GM21737 (cell line): ENCODE data around the gene PRKACG.
"Not testable (repeated sequence)": the region's sequence is repeated elsewhere in the genome, so short reads cannot be mapped to it uniquely, and the experiment has no call there.

Experiments used
- ATAC-seq: cut with Tn5 transposase; IDR thresholded peaks from one replicate; pipeline ENCODE4 v1.9.1; 2021; ENCODE audit warnings: mild to moderate bottlenecking, moderate library complexity; ENCODE audit not compliant: unreplicated experiment

The PRKACG gene

DNA sequence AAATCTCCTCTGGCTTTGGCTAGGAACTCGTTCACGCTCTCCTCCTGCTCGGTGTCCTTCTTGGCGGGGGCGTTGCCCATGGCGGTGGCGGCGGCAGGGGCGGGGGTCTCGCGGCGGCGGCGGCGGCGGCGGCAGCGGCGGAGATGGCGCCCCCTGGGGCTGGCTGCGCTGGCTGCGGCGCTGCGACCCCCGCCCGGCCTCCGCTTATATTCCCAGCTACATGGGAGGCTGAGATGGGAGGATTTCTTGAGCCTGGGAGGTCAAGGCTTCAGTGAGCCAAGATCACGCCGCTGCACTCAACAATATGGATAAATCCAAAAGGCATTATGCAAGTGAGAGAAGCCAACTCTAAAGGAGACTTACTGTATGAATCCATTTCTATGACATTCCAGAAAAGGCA, at the start of gene PRKACG:
PRKACG (minus strand) TSS at position 101 of the 400 bp plus-strand sequence; CDS start at position 80, 21 bp downstream.
- ATAC-seq, result no peak

DNA sequence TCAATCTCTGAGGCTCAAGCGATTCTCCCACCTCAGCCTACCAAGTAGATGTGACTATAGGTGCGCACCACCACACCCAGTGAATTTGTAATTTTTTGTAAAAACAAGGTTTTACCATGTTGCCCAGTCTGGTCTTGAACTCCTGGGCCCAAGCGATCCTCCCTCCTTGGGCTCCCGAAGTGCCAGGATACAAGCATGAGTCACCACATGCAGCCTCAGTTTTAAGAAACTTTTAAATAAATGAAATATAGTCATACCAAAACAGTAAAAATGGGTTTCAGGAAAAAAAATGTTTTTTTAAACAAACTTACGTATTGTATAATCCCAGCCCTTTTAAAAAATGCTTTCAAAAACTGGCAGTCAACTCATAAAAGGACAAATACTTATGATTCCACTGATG, 48.3 kb upstream of the PRKACG start:
- no peak for ATAC-seq

DNA sequence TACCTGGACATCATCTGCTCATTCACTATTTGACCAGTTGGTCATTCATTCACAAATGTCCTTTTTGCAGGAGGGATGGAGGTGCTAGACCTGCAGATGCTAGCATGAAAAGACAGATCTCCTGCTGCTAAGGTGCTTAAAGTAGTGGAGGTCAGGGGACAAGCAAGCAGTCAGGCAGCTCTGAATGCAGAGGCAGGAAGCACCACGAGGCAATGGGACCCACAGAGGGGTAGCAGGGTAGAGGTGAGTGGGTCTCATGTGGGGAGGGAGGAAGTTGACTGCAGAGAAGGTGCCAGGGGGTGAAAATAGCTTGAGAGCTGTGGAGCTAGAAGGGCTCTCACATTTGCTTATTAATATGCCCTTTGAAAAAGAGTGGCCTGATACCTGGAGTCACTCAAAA, 46.9 kb upstream of the PRKACG start:
- ATAC-seq, result no peak

DNA sequence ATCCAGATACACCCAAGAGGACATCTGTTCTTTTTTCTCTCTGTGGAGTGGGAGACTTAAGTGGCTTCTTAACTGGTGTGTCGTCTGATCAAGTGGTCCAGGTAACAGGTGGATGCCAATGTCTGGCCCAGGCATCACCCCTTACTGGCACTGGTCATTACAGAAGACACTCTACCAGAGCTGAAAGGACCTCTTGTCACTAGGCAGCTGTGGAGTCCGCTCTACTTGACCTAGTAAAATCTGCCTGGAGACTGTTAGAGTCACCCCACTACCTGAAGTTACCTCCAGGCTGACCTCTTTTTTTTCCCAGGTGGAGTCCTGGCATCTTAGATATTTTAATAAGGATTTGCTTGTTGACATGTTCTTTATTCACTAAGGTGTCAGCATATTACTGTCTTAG, 44.2 kb upstream of the PRKACG start:
- no peak for ATAC-seq

DNA sequence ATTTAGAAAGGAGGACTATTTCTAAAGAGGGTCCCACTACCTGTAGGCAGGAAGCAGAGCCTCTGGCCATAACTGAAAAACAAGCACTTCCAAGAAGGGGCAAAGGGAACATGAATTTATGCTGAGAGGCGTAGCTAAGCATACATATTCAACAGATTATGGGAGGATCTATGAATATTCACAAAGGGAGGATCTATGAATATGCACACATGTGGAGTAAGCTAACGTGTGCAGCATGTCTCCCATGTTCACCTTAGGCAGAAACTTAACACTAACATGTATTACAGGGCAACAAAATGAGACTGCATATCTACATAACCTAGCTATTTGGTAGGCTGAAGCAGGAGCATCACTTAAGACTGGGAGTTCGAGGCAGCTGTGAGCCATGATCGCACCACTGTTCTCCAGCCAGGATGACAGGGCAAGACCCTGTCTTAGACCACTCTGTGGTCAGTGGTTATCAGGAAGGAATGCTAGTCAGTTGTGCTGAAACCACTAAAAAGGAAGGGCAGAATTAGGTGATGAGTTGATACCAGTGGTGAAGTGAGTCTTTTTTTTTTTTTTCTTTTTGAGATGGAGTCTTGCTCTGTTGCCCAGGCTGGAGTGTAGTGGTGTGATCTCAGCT, 42.4 kb upstream of the PRKACG start:
- no peak for ATAC-seq

DNA sequence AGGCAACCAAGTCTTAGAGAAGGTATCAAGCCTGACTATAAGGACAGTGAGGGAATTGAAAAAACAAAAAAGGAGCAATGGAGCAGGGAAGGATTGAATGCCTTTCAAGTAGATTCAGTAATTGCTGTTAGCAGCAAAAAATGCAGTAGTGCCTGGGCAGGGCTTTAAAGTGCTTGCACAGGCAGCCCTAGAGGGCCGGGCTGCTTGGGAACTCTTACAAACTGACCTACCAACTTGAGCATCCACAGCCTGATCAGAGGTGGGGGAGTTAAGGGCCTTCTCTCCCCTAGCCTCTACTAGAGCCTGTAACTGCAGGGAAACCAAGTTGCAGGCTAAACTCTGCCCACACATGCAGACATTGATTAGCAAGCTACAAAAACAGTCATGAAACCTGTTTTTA, 41.1 kb upstream of the PRKACG start:
- ATAC-seq, result no peak

DNA sequence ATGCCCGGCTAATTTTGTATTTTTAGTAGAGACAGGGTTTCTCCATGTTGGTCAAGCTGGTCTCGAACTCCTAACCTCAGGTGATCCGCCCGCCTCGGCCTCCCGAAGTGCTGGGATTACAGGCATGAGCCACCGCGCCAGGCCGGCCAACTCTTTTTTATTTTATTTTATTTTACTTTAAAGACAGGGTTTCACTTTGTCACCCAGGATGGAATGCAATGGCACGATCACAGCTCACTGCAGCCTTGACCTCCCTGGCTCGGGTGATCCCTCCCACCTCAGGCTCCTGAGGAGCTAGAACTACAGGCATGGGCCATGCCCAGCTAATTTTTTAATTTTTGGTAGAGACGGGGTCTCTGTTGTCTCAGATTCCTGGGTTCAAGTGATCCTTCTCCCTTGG, 37.0 kb upstream of the PRKACG start:
- not testable (repeated sequence) for ATAC-seq

DNA sequence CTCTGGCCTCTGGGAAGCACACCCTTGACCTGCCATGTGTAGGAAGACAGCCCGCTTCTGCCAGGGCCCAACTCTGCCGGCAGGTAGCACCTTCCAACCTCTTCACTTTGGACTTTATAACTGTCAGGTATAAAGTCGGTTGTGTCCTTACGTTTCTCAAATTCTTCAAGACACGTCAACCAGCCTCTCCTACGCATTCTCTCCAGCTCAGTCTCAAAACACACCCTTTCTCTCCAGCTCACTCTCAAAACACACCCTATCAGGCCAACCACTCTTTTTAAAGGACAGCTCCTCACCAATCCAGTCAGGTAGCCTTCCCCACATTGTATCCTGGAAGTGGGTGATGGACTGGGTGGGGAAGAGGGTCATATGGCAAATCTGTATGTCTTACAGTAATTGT, 35.2 kb upstream of the PRKACG start:
- ATAC-seq, result no peak

DNA sequence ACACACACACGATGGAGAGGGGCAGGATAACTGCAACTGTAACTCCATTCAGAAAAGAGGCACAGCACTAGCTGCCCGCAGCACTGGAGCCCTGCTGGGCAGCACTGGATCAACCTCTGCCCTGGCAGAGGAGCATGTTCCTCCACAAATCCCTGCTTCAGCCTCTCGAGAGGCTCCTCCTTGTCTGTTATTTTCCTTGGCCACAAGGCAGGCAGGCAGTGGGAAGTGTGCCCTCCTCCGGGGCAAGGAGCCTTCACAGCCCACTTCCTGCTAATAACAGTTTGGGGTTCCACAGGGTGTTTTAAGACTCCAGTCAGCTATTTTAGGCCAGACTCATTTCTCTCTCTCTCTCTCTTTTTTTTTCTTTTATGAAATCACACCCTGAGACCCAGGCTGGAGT, 33.5 kb upstream of the PRKACG start:
- no peak for ATAC-seq

DNA sequence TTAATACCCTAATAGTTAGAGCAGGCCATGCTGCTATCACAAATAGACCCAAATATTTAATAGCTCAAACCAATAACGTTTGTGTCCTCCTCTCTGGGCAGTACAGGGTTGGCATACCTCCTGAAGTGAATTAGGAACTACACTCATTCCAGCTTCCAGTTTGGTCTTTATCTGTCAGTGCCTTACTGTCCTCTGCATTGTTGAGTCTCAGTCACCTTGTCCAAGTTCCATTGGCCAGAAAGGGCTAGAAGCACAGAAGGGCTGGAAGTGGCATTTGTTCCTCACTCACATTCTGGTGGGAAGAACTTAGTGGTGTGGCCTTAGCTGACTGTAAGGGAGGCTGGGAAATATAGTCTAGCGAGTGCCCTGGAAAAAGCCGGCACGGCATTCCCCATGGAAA, 32.8 kb upstream of the PRKACG start:
- ATAC-seq, result no peak

DNA sequence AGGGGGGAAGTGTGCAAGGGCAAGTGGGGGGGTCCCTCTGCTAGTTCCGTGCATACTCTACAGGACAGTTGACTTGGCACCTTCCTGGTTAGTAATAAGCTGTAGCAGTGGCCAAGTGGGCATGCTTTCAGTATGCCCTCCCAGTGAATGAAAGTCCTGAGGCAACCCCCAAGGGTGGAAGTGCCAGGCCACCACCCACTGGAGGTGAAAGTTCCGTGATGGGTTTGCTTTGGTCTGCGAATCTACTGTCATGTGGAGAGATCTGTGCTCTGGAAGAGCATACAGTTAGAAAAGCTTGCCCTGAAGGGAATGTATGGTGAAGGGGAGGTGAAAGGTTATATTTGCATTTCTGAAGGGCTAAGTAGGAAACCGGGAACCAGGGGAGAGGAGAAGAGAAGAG, 31.9 kb upstream of the PRKACG start:
- no peak for ATAC-seq

DNA sequence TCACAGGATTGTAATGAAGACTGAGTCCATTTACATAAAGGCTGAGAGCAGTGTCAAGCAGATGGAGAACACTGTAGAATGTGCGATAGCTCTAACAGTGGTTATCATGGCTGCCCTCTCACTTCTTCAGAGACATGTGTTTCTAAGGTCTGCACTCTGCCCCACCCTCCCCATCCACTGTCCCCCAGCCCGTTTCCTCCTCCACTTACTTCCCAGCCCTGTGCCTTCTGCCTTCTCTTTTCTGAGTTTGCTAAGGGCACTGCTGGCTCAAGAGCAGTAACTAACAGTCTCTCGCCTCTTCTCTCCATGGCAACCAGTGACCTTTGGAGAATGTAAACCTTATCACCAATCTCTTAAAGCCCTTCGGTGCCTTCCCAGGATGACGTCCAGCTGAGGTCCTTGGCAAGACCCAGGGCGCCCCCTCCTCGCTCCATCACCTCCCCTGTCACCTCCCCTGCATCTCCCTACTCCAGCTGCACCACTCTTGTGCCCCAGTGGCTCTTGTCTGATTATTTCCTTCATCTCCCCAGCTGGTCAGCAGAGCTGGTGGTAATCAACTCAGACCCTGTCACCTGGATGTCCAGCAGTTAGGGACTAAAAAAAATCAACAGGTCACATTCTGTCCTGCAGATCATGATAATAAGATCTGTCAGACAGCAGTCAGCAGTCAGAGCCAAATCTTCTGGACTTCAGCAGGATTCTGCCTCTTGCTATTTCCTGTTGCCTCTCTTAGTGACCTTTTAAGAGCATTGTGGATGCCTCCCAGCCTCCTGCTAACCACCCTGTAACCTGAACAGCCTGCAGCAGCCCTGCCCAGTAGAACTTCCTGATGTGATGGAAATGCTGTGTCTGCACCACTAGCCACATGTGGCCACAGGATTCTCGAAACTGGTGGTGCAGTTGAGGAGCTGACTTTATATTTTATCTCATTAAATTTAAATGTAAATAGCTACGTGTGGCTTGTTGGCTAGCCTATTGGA, 30.6 kb upstream of the PRKACG start:
- no peak for ATAC-seq

DNA sequence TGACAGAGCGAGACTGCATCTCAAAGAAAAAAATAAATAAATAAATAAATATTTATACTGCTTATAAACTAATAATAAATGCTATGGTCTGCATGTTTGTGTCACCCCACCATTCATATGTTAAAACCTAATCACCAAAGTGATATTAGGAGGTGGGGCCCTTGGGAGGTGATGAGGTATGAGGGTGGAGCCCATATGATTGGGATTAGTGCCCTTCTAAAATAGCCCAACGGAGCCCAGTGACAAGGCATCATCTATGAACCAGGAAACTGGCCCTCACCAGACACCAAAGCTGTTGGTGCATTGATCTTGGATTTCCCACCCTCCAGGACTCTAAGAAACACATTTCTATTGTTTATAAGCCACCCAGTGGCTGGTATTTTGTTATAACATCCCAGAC, 26.7 kb upstream of the PRKACG start:
- no peak for ATAC-seq

DNA sequence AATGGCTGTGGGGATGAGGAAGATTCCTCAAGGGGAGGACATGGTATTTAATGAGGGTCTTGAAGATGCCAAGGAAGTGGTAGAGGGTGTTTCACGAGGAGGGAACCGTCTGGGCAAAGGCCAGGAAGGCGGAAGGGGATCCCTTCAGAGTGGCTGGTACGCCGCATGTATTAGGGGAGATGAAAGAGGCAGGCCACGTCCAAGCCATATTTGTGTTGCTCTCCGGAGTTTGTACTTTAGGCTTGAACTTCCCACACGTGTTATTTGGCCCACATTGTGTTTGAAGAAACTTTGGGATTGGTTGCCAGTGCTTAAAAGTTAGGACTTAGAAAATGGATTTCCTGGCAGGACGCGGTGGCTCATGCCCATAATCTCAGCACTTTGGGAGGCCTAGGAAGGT, 22.9 kb upstream of the PRKACG start:
- ATAC-seq, result no peak

DNA sequence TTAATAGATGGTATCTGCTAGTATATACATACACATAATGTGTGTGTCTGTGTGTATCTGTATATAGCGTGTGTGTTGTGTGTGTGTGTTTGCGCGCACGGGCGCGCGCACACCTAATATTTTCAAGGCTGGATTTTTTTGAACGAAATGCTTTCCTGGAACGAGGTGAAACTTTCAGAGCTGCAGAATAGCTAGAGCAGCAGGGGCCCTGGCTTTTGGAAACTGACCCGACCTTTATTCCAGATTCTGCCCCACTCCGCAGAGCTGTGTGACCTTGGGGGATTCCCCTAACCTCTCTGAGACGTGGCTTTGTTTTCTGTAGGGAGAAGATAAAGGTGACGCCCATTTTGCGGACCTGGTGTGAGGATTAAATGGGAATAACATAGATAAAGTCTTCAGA, 22.4 kb upstream of the PRKACG start:
- no peak for ATAC-seq

DNA sequence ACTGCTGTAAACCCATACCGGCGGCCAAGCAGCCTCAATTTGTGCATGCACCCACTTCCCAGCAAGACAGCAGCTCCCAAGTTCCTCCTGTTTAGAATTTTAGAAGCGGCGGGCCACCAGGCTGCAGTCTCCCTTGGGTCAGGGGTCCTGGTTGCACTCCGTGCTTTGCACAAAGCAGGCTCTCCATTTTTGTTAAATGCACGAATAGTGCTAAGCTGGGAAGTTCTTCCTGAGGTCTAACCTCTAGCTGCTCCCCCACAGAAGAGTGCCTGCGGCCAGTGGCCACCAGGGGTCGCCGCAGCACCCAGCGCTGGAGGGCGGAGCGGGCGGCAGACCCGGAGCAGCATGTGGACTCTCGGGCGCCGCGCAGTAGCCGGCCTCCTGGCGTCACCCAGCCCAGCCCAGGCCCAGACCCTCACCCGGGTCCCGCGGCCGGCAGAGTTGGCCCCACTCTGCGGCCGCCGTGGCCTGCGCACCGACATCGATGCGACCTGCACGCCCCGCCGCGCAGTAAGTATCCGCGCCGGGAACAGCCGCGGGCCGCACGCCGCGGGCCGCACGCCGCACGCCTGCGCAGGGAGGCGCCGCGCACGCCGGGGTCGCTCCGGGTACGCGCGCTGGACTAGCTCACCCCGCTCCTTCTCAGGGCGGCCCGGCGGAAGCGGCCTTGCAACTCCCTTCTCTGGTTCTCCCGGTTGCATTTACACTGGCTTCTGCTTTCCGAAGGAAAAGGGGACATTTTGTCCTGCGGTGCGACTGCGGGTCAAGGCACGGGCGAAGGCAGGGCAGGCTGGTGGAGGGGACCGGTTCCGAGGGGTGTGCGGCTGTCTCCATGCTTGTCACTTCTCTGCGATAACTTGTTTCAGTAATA, 21.8 kb upstream of the PRKACG start, which contains the start of gene FXN:
FXN (plus strand) TSS at position 315 of the 871 bp plus-strand sequence; CDS start at position 346, 31 bp downstream.
- ATAC-seq, result peak; percentile 91

DNA sequence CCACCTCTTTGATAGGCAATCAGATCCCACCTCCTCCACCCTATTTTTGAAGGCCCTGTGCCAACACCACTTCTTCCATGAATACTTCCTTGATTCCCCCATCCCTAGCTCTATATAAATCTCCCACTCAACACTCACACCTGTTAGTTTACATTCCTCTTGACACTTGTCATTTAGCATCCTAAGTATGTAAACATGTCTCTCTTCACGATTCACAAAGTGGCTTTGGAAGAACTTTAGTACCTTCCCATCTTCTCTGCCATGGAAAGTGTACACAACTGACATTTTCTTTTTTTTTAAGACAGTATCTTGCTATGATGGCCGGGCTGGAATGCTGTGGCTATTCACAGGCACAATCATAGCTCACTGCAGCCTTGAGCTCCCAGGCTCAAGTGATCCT, 20.2 kb upstream of the PRKACG start:
- no peak for ATAC-seq

DNA sequence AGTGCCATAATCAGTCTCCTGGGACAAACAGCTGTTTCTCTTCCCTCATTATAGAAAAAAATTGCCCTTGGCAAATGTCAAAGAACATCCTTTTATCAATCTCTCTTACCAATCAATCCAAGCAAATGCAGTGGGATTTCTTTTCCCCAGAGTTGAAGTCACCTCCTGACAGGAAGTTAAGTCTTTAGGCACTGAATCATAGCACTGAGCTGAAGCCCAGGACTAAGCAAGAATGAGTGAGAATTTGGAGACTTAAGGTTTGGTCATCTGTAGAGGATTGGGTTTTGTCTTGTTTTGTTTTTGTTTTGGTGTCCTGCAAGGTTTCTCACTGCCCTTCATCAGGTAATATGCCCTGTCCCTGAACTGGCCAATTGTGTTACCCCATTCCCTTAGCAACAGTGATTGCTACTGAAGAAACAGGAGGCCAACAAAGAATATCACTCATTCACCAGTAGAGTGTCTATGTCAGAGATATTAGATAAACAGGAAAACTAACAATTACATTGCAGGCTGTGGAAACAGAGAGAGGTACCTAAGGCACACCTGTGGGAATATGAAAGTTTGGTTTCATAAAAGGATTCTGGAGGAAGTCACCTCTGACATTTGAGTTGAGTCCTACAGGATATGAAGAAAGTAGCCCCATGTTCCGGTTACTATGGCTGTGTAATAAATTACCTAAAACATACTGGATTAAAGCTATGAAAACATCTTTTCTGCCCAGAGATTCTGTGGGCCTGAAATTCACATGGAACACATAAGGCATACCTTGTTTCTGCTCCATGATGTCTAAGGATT, 17.1 kb upstream of the PRKACG start:
- no peak for ATAC-seq

DNA sequence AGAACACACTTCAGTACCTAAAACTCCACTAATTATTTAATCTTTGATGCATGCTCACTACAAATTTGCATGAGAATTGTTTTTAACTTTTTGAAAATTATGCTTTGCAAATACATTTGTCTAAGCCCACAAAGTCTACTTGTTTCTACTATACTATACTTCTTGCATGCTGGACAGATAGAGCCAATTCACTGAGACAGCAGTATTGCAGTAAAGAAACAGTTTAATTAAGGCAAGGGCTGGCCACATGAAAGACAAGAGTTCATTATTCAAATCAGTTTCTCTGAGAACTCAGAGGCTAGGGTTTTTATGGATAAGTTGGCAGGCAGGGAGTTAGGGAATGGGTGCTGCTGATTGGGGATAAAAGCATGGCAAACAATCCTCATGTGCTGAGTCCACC, 15.6 kb upstream of the PRKACG start:
- no peak for ATAC-seq

DNA sequence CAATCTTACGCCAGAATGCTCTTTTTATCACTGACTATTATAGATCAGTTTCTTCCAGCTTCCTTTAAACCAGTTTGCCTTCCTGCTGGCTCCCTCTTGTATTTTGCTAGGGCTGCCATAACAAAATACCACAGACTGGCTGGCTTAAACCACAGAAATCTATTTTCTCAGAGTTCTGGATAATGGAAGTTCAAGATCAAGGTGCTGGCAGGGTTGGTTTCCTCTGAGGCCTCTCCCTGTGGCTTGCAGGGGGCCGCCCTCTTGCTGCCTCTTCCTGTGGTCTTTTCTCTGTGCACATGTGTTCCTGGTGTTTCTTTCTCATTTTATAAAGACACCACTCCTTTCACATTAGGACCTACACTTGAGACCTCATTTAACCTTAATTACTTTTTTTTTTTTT, 14.8 kb upstream of the PRKACG start:
- ATAC-seq, result no peak
